A673 (cell line): ENCODE results near the gene ZNF584.

Experiments
- CTCF ChIP-seq: fragments of 300-800, 200-600 bp; sonication (generic); conservative IDR thresholded peaks from 2 replicates; pipeline ENCODE4 v1.5.1; 2017; ENCODE audit warnings: low read depth, mild to moderate bottlenecking, antibody characterized with exemption, low read length, moderate library complexity, mixed read lengths
- EZH2 ChIP-seq: fragments of 200-600 bp; sonication (generic); IDR thresholded peaks from 2 replicates; pipeline ENCODE4 v1.6.1; 2017; ENCODE audit warnings: borderline replicate concordance, low read depth, mild to moderate bottlenecking, mixed read lengths, antibody characterized with exemption, low read length; ENCODE audit not compliant: poor library complexity, severe bottlenecking

- TF ChIP-seq CTCF, result no peak
- no peak for TF ChIP-seq EZH2
Observed at GRCh38 chr19:58368561-58369360, 39.7 kb upstream of the ZNF584 start.
